ENCODE measurements around the gene LDHB. TPM values are rescaled to one million over a fixed set of nuclear protein-coding genes. Genes with fewer than 3 reads are reported as not detected.

LDHB gene
- total RNA-seq, 1 donor from 2014 or later: 775 TPM

GRCh38 chr12:21697904-21698630 is 40.4 kb upstream of the LDHB start:
- no peaks in the 10 kb centered on the region for H3K9me3 Mint-ChIP-seq (ENCODE audit: unreplicated experiment)
- Histone ChIP-seq H3K27ac (ENCODE audit: low read depth, low read length) (no peak overlapping the region), H3K27me3 (ENCODE audit: insufficient read depth, low read length) (no peaks in the 10 kb centered on the region), H3K36me3 (ENCODE audit: insufficient read depth, low read length) (no peaks in the 10 kb centered on the region), H3K4me2 (ENCODE audit: low read length) (peak overlapping the region; percentile 5), H3K4me3 (ENCODE audit: insufficient read depth, low read depth, low read length) (no peak overlapping the region), H4K20me1 (ENCODE audit: insufficient read depth, low read length) (no peaks in the 10 kb centered on the region), H3K9ac (ENCODE audit: low read length) (no peak overlapping the region), H3K9me3 (ENCODE audit: insufficient read depth, low read depth, low read length) (no peaks in the 10 kb centered on the region), H2AFZ (ENCODE audit: low read depth, low read length) (no peak overlapping the region), H3K79me2 (ENCODE audit: insufficient read depth, low read length) (no peaks in the 10 kb centered on the region), H3K4me1 (ENCODE audit: insufficient read depth, low read length) (no peaks in the 10 kb centered on the region)
- FAIRE-seq (peak; percentile 71), DNase-seq (ENCODE audit: low read depth) (peak; percentile 6)
- no peaks in the 10 kb centered on the region for H3K36me3 Mint-ChIP-seq (ENCODE audit: low read depth, unreplicated experiment)
- no peak overlapping the region for H3K27ac Mint-ChIP-seq (ENCODE audit: unreplicated experiment)
- no peak overlapping the region for H3K4me3 Mint-ChIP-seq (ENCODE audit: unreplicated experiment)
- no peak for TF ChIP-seq EZH2 (IDR thresholded peaks at IDR 0.05; ENCODE audit: insufficient read depth, low read length)
- peak; percentile 58 for TF ChIP-seq CTCF (IDR thresholded peaks at IDR 0.05; ENCODE audit: insufficient read depth, low read depth, low read length)
- H3K4me1 Mint-ChIP-seq (ENCODE audit: low read depth, unreplicated experiment): peaks cover 2% of the 10 kb centered on the region
- H3K27me3 Mint-ChIP-seq (ENCODE audit: low read depth, unreplicated experiment): no peaks in the 10 kb centered on the region

GRCh38 chr12:21696625-21697024 is 39.0 kb upstream of the LDHB start:
- Mint-ChIP-seq H3K27ac (ENCODE audit: unreplicated experiment) (no peak overlapping the region), H3K4me1 (ENCODE audit: low read depth, unreplicated experiment) (peaks cover 2% of the 10 kb centered on the region), H3K36me3 (ENCODE audit: low read depth, unreplicated experiment) (no peaks in the 10 kb centered on the region), H3K4me3 (ENCODE audit: unreplicated experiment) (no peak overlapping the region), H3K27me3 (ENCODE audit: low read depth, unreplicated experiment) (no peaks in the 10 kb centered on the region), H3K9me3 (ENCODE audit: unreplicated experiment) (no peaks in the 10 kb centered on the region)
- Histone ChIP-seq H3K79me2 (ENCODE audit: insufficient read depth, low read length) (no peaks in the 10 kb centered on the region), H3K9me3 (ENCODE audit: insufficient read depth, low read depth, low read length) (no peaks in the 10 kb centered on the region), H3K4me1 (ENCODE audit: insufficient read depth, low read length) (no peaks in the 10 kb centered on the region), H3K36me3 (ENCODE audit: insufficient read depth, low read length) (no peaks in the 10 kb centered on the region), H4K20me1 (ENCODE audit: insufficient read depth, low read length) (no peaks in the 10 kb centered on the region), H2AFZ (ENCODE audit: low read depth, low read length) (no peak overlapping the region), H3K27me3 (ENCODE audit: insufficient read depth, low read length) (no peaks in the 10 kb centered on the region), H3K9ac (ENCODE audit: low read length) (no peak overlapping the region), H3K4me3 (ENCODE audit: insufficient read depth, low read depth, low read length) (no peak overlapping the region), H3K27ac (ENCODE audit: low read depth, low read length) (no peak overlapping the region), H3K4me2 (ENCODE audit: low read length) (no peak overlapping the region)
- DNase-seq (ENCODE audit: low read depth): no peak
- FAIRE-seq: peak; percentile 17
- no peak for TF ChIP-seq CTCF (IDR thresholded peaks at IDR 0.05; ENCODE audit: insufficient read depth, low read depth, low read length)
- TF ChIP-seq EZH2 (IDR thresholded peaks at IDR 0.05; ENCODE audit: insufficient read depth, low read length): no peak

GRCh38 chr12:21695986-21696385 is 38.3 kb upstream of the LDHB start:
- TF ChIP-seq EZH2 (IDR thresholded peaks at IDR 0.05; ENCODE audit: insufficient read depth, low read length) (no peak), CTCF (IDR thresholded peaks at IDR 0.05; ENCODE audit: insufficient read depth, low read depth, low read length) (no peak)
- H3K27ac ChIP-seq (ENCODE audit: low read depth, low read length): no peak overlapping the region
- DNase-seq (ENCODE audit: low read depth) (no peak), FAIRE-seq (no peak)
- no peaks in the 10 kb centered on the region for H3K27me3 ChIP-seq (ENCODE audit: insufficient read depth, low read length)
- no peaks in the 10 kb centered on the region for H4K20me1 ChIP-seq (ENCODE audit: insufficient read depth, low read length)
- H3K36me3 ChIP-seq (ENCODE audit: insufficient read depth, low read length): no peaks in the 10 kb centered on the region
- Mint-ChIP-seq H3K27ac (ENCODE audit: unreplicated experiment) (no peak overlapping the region), H3K4me1 (ENCODE audit: low read depth, unreplicated experiment) (peaks cover 2% of the 10 kb centered on the region), H3K36me3 (ENCODE audit: low read depth, unreplicated experiment) (no peaks in the 10 kb centered on the region), H3K9me3 (ENCODE audit: unreplicated experiment) (no peaks in the 10 kb centered on the region), H3K4me3 (ENCODE audit: unreplicated experiment) (no peak overlapping the region), H3K27me3 (ENCODE audit: low read depth, unreplicated experiment) (no peaks in the 10 kb centered on the region)
- H3K9me3 ChIP-seq (ENCODE audit: insufficient read depth, low read depth, low read length): no peaks in the 10 kb centered on the region
- H3K4me3 ChIP-seq (ENCODE audit: insufficient read depth, low read depth, low read length): no peak overlapping the region
- H3K4me1 ChIP-seq (ENCODE audit: insufficient read depth, low read length): no peaks in the 10 kb centered on the region
- no peaks in the 10 kb centered on the region for H3K79me2 ChIP-seq (ENCODE audit: insufficient read depth, low read length)
- no peak overlapping the region for H3K4me2 ChIP-seq (ENCODE audit: low read length)
- H3K9ac ChIP-seq (ENCODE audit: low read length): no peak overlapping the region
- H2AFZ ChIP-seq (ENCODE audit: low read depth, low read length): no peak overlapping the region

All from astrocyte (in vitro differentiated cells and primary cell).